Activated effector memory CD4-positive, alpha-beta T cell treated with anti-CD3 and anti-CD28 coated beads, Interleukin-2, amount 50 U/mL, for 16 hours (primary cell): Measurements from ENCODE around the gene IDH3B.

Experiments used
- DNase-seq: peaks from one replicate; pipeline ENCODE4 v3.0.0-alpha.2; 2020

Gene IDH3B

DNA sequence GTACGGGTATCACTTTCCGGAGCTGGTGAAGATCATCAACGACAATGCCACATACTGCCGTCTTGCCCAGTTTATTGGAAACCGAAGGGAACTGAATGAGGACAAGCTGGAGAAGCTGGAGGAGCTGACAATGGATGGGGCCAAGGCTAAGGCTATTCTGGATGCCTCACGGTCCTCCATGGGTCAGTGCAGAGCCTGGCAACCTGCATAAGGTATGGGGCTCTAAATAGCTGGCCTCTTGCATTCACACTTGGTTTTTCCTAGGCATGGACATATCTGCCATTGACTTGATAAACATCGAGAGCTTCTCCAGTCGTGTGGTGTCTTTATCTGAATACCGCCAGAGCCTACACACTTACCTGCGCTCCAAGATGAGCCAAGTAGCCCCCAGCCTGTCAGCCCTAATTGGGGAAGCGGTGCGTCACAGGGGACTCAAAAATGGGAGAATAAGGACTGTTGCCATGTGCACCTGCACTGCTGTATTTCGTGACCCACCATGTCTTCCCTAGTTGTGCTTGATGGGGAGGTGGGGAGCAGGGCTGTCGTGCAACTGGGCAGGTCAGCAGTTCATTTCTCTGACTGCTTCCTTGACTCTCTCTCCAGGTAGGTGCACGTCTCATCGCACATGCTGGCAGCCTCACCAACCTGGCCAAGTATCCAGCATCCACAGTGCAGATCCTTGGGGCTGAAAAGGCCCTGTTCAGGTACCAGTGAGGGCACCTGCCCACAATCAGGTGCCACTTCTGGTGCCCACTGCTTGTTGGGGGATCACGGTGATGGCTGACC lies 8.5 kb downstream of the IDH3B start:
- no peak for DNase-seq

- no peak for DNase-seq
Observed at GRCh38 chr20:2654831-2655230, 9.2 kb downstream of the IDH3B start.

GRCh38 chr20:2654384-2654822 lies 9.6 kb downstream of the IDH3B start:
- DNase-seq, result no peak

- DNase-seq, result no peak
Observed at GRCh38 chr20:2653556-2654383, 10.2 kb downstream of the IDH3B start.

DNA sequence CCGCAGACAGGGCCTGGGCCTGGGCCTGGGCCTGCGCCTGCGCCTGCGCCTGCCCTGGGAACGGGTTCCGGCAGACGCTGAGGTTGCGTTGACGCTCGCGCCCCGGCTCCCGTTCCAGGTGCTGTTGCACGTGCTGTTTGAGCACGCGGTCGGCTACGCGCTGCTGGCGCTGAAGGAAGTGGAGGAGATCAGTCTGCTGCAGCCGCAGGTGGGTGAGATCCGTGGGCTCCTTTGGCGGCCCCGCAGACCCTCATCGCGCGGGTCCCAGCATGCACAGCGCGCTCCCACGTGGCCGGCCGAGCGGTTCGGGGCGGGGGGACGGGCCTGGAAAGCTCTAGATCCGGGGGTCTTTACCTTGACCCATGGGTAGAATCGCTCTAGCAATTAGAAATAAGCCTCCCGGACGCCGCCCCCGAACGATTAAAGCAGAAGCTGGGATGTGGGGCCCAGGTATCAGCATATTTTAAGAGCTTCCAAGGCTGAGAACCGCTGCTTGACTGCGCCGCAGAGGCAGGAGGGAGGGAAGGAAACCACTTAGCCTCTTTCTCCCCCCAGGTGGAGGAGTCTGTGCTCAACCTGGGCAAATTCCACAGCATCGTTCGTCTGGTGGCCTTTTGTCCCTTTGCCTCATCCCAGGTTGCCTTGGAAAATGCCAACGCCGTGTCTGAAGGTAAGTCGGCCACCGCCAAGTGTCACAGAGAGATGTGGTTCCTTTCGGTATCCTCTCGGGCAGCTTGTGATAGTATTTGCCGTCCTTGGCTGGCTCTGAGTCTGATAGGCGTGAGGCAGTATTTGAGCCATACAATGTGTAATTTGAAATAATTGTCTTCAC lies 11.1 kb downstream of the IDH3B start:
- DNase-seq, result no peak

- DNase-seq, result peak; percentile 97
Observed at GRCh38 chr20:2651772-2652723, 12.0 kb downstream of the IDH3B start, which contains the start of gene NOP56. Gene NOP56, plus strand, starts transcription at chr20:2652632. Its CDS starts 29 bp downstream, at chr20:2652661.

DNA sequence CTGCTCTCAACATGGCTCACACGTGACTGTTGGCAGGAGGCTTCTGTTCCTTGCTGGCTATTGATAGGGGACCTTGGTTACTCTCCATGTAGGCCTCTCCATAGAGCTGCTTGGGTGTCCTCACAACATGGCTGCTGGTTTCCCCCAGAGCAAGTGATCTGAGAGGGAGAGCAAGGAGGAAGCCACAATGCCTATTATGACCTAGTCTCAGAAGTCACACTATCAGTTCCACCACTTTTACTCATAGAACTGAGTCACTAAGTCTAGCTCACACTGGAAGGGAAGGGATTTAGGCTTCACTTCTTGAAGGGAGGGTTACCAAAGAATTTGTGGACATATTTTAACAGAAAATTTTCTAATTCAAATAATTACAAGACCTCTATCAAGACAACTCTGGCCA lies 20.3 kb downstream of the IDH3B start:
- DNase-seq, result no peak

- no peak for DNase-seq
Observed at GRCh38 chr20:2640899-2641298, 23.1 kb downstream of the IDH3B start.

DNA sequence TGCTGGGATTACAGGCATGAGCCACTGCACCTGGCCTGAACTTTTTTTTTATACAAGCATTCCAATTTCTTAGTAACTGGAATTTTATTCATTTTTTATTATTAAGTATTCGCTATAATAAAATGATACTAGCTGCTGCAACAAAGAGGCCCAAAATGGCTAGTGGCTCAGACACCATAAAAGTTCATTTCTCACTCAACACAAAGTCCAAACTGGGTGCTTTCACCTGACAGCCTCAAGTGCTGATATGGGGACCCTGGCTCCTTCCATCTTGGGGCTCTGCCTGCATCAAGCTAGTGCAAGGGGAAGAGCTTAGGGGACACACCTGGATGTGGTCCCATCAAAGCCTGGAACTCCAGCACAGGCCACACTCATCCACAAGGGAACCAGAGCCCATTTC lies 23.8 kb downstream of the IDH3B start:
- DNase-seq, result no peak

DNA sequence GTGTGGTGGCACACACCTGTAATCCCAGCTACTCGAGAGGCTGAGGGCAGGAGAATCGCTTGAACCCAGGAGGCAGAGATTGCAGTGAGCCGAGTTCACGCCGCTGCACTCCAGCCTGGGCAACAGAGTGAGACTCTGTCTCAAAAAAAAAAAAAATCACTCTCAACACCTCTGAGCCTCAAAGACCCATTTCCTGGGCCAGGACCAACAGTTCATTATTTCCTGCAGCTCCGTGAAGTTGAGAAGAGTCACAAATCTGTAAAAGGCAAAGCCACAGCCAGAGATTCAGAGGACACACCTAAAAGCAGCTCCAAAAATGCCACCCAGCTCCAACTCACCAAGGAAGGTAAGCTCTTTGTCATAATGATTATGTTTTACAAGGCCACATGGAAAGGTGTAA lies 26.8 kb downstream of the IDH3B start:
- no peak for DNase-seq

- DNase-seq, result no peak
Observed at GRCh38 chr20:2633381-2633780, 30.6 kb downstream of the IDH3B start.

DNA sequence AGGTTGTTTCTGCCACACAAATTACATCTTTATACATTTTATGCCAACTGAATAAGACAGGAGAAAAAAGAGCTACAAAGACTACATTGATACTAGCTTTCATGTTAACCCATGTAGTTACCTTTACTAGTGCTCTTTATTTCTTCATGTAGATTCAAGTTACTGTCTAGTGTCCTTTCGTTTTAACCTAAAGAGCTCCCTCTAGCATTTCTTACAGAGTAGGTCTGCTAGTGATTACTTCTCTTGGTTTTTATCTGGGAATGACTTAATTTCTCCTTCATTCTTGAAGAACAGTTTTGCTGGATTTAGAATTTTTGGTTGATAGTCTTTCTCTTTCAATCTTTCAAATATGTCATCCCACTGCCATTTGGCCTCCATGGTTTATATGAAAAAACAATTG lies 32.8 kb downstream of the IDH3B start:
- DNase-seq, result no peak

GRCh38 chr20:2626853-2627541 lies 37.0 kb downstream of the IDH3B start:
- no peak for DNase-seq

DNA sequence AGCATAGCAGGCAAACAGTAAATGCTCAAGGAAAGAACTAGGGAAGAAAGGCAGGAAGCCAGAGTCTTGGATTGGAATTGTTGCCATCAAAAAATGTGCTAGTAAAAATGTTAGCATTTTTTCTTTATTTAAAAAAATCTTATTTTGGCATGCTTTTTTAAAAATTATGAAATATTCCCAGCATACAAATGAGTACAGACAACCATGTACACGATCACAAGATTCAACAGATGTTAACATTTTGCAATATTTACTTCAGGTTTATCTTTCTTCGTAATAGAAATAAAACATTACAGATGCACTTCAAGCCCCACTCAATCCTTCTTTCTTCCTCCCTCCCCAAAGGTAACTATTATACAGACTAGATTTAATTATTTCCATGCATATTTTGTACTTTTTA lies 39.0 kb downstream of the IDH3B start:
- DNase-seq, result no peak

DNA sequence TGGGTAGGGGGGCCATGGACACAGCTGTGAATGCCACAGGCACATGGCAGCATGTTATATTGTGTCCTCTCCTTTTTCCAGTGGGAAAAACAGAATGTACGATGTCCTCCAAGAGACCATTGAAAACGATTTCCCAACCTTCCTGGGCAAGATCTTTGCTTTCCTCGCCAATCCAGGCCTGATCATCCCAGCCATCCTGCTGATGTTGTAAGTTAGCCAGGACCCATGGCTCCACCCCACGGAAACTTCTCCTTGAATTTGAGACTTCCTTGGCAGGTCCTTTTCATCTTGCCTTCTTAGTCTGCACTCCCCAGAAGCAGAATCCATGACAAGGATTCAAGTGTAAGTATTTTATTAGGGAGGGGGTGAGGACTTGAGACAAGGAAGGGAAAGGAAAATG lies 39.8 kb downstream of the IDH3B start:
- DNase-seq, result no peak

DNA sequence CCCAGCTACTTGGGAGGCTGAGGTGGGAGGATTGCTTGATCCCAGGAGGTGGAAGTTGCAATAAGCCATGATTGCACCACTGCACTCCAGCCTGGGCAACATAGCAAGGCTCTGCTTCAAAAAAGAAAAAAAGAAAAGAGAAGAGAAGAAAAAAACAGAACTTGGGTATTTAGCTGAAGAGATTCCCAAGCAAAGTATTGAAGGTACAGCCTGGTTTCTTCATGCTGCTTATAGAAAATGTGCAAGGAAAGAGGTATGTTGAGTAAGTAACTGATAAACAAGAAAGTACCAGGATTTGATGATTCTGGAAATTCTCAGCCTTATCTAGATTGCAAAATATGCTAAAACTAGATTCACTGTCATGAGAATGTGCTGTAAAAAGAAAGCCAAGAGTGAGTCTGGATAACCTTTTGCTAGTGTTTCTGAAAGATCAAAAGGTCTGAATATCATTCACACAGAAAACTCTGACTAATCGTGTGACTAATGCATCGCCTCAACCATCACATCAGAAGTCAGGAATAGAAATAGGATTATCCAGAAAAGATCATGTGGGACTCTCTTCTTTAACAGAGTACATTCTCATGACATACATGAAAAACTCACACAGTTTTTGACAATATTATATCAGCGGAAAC lies 43.9 kb downstream of the IDH3B start:
- no peak for DNase-seq

- no peak for DNase-seq
Observed at GRCh38 chr20:2619337-2619736, 44.7 kb downstream of the IDH3B start.

DNA sequence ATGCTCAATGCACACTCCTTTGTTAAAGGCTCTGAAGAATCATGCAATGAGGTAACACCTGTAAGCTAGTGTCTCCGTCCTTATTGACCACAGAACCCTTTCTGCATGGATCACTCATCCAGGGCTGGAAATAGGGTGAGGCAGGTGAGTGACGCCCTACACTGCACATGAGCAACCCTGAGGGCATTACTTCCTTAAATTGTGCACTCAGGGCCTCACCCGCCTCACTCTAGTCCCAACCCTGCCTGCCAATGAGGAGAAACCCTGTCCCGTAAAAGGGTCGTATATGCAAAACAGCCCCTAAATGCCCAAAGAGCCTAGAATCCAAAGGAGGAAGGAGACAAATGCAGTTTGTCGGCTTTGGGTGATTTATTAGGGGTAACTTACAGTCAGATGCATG lies 45.2 kb downstream of the IDH3B start:
- DNase-seq, result no peak

- no peak for DNase-seq
Observed at GRCh38 chr20:2617099-2617714, 46.8 kb downstream of the IDH3B start.

- DNase-seq, result no peak
Observed at GRCh38 chr20:2616634-2617033, 47.4 kb downstream of the IDH3B start.
